Testis (tissue), 3 donors: ENCODE data around the gene GALNT8. TPM values are rescaled to one million over a fixed set of nuclear protein-coding genes. Genes with fewer than 3 reads are reported as not detected.

Source experiments
- DNase-seq: peaks from one replicate; pipeline ENCODE4 v3.0.0-alpha.2; 2019
- H3K27ac ChIP-seq, 2 donors: fragments of 200-600 bp; sonication (generic); one replicate each; pipeline ENCODE4 v1.5.1; 2019
- H3K27me3 ChIP-seq: fragments of 200-600 bp; sonication (generic); one replicate; pipeline ENCODE4 v1.5.1; 2019
- H3K36me3 ChIP-seq: fragments of 200-600 bp; sonication (generic); one replicate; pipeline ENCODE4 v1.5.1; 2017; ENCODE audit warnings: low read depth; ENCODE audit errors: missing control alignments
- H3K4me1 ChIP-seq: fragments of 200-600 bp; sonication (generic); one replicate; pipeline ENCODE4 v1.5.1; 2019
- H3K4me3 ChIP-seq, 2 donors: fragments of 200-600 bp; sonication (generic); one replicate each; pipeline ENCODE4 v1.5.1; 2017 to 2019
- H3K9me3 ChIP-seq: fragments of 200-600 bp; sonication (generic); one replicate; pipeline ENCODE4 v1.5.1; 2017
- POLR2A ChIP-seq: fragments of 450-650 bp; IDR thresholded peaks from one replicate; pipeline ENCODE4 v1.6.1; 2017; ENCODE audit warnings: antibody characterized with exemption, mild to moderate bottlenecking, moderate library complexity
- WGBS, 2 donors: methylation state at CpG; one replicate each; pipeline ENCODE4 v1.1.5; 2018; 5-methylcytosine and 5-hydroxymethylcytosine counted together
- intact Hi-C: fragments of 100-400 bp; cut with DNase I; formaldehyde crosslinking; loops from one replicate; pipeline ENCODE4 v1.15.1; 2023; ENCODE audit warnings: low total_unique reads
- polyA plus RNA-seq: library from polyadenylated mRNA; stranded (reverse); fragments of 350-450 nt; fragmentation: Illumina TruSeq; extraction: RNeasy Lipid Tissue Mini Kit (QIAGEN cat#74804); gene quantifications from one replicate; pipeline ENCODE4 v1.2.3, GENCODE V29; 2014; ENCODE audit warnings: low read depth, low replicate concordance; ENCODE audit not compliant: insufficient read depth
- total RNA-seq, 2 donors: library from RNA; depleted of rRNA; stranded (reverse); fragments of >200 nt; gene quantifications; one replicate each; pipeline ENCODE4 v1.2.3, GENCODE V29; 2016
- TF ChIP-seq, protein P1 (sequence below), 3 experiments: fragments of 450-650 bp in 2 of 3; fragments of 200-600 bp in 1 of 3; sonication (generic) in 1 of 3; IDR thresholded peaks; one replicate each; pipeline ENCODE4 v1.5.1; 2016 to 2019; ENCODE audit warnings: antibody characterized with exemption in 3 of 3, mild to moderate bottlenecking in 2 of 3, moderate library complexity in 1 of 3

Gene GALNT8
- total and polyA plus RNA-seq, 3 donors from 2014 or later, result 7.4 to 31.1 (median 16.0) TPM

DNA sequence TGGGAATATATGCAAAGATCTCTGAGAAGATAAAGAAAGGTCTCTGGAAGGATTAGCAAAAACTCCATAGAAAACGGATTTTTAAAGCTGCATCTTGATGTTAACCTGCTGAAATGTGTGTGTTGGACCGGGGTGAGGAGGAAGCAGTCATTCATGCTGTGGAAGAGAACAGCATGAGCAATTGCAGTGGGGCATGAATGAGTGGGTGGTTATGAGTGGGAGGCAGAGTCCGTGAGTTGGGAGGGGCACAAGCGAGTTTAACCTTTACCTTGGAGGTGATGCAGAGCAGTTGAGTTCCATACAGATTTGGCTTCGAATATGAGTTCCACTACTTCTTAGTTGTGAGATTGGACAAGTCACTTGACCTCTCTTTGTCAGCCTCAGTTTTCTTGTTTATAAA is 29.4 kb upstream of the GALNT8 start:
- no peak for DNase-seq
- H3K9me3 ChIP-seq, result no peaks in the 10 kb centered on the region
- H3K27ac ChIP-seq, result no peak overlapping the region
- intact Hi-C loops, result no loop called here
- 98% methylated on average over 5 of the region's 5 CpGs for WGBS, 2 donors
- no peaks in the 10 kb centered on the region for H3K4me1 ChIP-seq
- H3K36me3 ChIP-seq, result no peaks in the 10 kb centered on the region
- no peaks in the 10 kb centered on the region for H3K27me3 ChIP-seq
- TF ChIP-seq, protein P1, sequence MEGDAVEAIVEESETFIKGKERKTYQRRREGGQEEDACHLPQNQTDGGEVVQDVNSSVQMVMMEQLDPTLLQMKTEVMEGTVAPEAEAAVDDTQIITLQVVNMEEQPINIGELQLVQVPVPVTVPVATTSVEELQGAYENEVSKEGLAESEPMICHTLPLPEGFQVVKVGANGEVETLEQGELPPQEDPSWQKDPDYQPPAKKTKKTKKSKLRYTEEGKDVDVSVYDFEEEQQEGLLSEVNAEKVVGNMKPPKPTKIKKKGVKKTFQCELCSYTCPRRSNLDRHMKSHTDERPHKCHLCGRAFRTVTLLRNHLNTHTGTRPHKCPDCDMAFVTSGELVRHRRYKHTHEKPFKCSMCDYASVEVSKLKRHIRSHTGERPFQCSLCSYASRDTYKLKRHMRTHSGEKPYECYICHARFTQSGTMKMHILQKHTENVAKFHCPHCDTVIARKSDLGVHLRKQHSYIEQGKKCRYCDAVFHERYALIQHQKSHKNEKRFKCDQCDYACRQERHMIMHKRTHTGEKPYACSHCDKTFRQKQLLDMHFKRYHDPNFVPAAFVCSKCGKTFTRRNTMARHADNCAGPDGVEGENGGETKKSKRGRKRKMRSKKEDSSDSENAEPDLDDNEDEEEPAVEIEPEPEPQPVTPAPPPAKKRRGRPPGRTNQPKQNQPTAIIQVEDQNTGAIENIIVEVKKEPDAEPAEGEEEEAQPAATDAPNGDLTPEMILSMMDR (IDR thresholded peaks at IDR 0.05), result no peak
- TF ChIP-seq POLR2A, result no peak
- H3K4me3 ChIP-seq, result no peak overlapping the region

DNA sequence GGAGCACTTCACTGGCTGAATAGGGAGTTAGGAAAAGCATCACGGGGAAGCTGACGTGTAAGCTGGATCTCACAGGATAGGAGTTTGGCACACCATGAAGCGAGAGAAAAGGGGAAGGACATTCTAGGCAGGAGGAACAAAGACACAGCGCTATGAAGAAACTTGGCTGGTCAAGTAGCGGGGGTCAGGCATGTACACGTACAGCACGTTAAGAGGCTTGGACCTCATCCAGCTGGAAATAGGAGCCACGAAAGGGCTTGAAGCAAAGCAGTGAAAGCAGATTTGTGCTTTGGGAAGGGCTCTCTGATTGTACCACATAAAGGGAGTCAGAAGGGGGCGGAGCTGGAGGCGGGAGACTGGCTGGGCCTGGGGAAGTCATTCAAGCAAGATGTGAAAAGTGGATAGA is 19.6 kb upstream of the GALNT8 start:
- TF ChIP-seq POLR2A, result no peak
- TF ChIP-seq, protein P1 (IDR thresholded peaks at IDR 0.05), result no peak
- no peak overlapping the region for H3K4me3 ChIP-seq
- DNase-seq, result peak; percentile 32
- no peaks in the 10 kb centered on the region for H3K4me1 ChIP-seq
- H3K9me3 ChIP-seq, result no peaks in the 10 kb centered on the region
- 50 to 64% methylated on average over 10 of the region's 10 CpGs for WGBS, 2 donors
- H3K36me3 ChIP-seq, result no peaks in the 10 kb centered on the region
- H3K27me3 ChIP-seq, result no peaks in the 10 kb centered on the region
- H3K27ac ChIP-seq, result no peak overlapping the region
- intact Hi-C loops, result no loop called here

DNA sequence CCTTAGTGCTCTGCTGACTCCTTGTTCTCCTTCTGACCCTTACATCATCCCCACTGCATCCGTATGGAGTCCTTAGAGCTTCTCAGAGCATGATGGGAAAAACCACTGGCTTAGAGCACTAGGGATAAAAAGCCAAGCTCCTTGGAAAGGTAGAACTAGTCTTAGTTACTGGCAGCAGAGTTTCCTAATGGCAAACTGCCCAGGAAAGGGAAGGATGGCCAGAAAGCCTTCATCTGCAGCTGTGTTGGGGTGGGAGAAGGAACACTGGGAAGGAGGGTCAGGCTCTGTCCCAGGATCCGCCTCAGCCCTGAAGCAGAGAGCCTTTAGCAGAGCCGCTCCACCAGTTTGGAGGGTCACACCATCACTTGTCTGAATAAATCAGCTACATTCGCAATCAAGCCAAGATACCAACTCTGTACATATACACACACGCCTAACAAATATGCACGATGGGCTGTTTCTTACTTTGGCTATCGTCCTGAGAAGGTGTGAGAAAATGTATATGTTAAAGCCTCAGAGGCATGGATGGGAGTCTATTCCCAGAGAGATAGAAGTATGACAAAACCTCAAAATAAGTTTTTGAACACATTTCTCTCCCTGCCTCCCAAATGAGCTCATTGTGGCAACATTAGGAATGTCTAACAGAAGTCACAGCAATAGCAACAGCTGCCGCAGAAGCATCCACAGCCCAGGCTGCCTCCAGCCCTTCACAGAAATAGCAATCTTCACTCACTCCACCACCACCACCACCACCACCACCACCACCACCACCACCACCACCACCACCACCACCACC is 18.6 kb upstream of the GALNT8 start:
- Histone ChIP-seq H3K27ac (no peak overlapping the region), H3K4me3 (no peak overlapping the region), H3K4me1 (no peaks in the 10 kb centered on the region), H3K9me3 (no peaks in the 10 kb centered on the region), H3K36me3 (no peaks in the 10 kb centered on the region), H3K27me3 (no peaks in the 10 kb centered on the region)
- no peak for DNase-seq
- intact Hi-C loops, result no loop called here
- TF ChIP-seq POLR2A, result no peak
- TF ChIP-seq, protein P1 (IDR thresholded peaks at IDR 0.05), result no peak
- 78 to 82% methylated on average over 8 of the region's 8 CpGs for WGBS, 2 donors

DNA sequence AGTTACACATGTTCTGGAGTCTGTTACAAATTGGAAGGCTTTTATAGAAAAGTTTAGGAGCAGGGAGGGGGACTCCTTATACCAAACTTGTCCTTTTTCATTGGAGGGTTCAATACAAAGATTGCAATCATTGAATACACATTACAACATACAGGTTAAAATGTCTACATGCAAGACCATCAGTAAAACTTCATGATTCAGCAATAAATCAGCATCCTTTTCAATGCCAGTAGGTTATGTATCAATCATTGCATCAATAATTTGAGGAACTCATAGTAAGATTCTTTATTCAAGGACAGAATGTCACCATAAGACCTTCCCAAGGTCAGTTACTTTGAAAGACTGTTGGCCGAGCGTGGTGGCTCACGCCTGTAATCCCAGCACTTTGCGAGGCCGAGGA is 16.5 kb upstream of the GALNT8 start:
- H3K4me3 ChIP-seq, result no peak overlapping the region
- H3K27ac ChIP-seq, result no peak overlapping the region
- H3K36me3 ChIP-seq, result no peaks in the 10 kb centered on the region
- intact Hi-C loops, result no loop called here
- TF ChIP-seq POLR2A, result no peak
- TF ChIP-seq, protein P1 (IDR thresholded peaks at IDR 0.05), result no peak
- H3K4me1 ChIP-seq, result no peaks in the 10 kb centered on the region
- H3K27me3 ChIP-seq, result no peaks in the 10 kb centered on the region
- DNase-seq, result no peak
- WGBS, 2 donors, result 95 to 100% methylated on average over 5 of the region's 5 CpGs
- H3K9me3 ChIP-seq, result no peaks in the 10 kb centered on the region

DNA sequence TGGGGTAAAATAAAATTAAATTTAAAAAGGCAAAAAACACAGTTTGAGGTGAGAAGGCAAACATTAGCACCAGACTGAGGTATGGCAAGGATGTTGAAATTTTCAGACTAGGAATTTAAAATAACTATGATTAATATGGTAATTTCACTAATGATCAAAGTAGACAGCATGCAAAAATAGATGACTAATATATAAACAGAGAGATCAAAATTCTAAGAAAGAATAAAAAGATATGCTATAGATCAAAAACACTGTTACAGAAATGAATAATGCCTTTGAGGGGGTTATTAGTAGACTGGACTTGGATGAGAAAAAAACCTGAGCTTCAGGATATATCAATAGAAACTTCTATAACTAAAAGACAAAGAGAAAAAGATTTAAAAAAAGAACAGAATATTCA is 14.4 kb upstream of the GALNT8 start:
- no peak for DNase-seq
- Histone ChIP-seq H3K27me3 (no peaks in the 10 kb centered on the region), H3K9me3 (no peaks in the 10 kb centered on the region), H3K36me3 (no peaks in the 10 kb centered on the region), H3K27ac (no peak overlapping the region), H3K4me3 (no peak overlapping the region), H3K4me1 (no peaks in the 10 kb centered on the region)
- intact Hi-C loops, result no loop called here
- TF ChIP-seq POLR2A, result no peak
- TF ChIP-seq, protein P1 (IDR thresholded peaks at IDR 0.05), result no peak
